ENCODE results near the gene SEC63. TPM values are rescaled to one million over a fixed set of nuclear protein-coding genes. Genes with fewer than 3 reads are reported as not detected.

Gene SEC63
- total and polyA plus RNA-seq, 12 donors, result 23.8 to 190 (median 64.1) TPM

DNA sequence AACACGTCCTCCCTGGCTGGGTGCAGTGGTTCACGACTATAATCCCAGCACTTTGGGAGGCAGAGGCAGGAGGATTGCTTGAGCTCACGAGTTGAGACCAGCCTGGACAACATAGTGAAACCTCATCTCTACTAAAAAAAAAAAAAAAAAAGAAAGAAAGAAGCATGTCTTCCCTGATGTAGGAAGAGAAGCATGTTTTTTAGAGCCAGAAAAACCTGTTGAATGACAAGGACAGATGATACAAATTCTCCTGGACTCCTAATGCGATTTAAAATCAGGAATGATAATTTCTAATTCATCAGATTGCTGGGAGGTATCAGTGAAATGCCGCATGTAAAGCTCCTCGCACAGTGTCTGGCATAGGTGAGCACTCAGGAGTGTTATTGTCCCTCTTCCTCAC, 23.7 kb upstream of the SEC63 start:
- Histone ChIP-seq H3K27me3 (no peaks in the 10 kb centered on the region), H3K4me3 (no peak overlapping the region), H3K27ac (no peak overlapping the region), H3K9me3 (replicated peaks in 1 of 3) (no peaks in the 10 kb centered on the region), H3K4me1 (replicated peaks in 1 of 2) (peaks cover 0 to under 1% of the 10 kb centered on the region in 2 donors), H3K36me3 (replicated peaks in 1 of 2) (no peaks in the 10 kb centered on the region)
- intact Hi-C loops (cut with DNase I), result loop anchor here (5.0 to 10.0 kb wide), 3 partner anchors 71 to 543 kb away; no protein-coding TSS in a partner anchor
- DNase-seq, result no peak
- 67 to 87% (median 82%) methylated on average over 6 of the region's 6 CpGs for WGBS, 4 donors
- TF ChIP-seq, protein P1, sequence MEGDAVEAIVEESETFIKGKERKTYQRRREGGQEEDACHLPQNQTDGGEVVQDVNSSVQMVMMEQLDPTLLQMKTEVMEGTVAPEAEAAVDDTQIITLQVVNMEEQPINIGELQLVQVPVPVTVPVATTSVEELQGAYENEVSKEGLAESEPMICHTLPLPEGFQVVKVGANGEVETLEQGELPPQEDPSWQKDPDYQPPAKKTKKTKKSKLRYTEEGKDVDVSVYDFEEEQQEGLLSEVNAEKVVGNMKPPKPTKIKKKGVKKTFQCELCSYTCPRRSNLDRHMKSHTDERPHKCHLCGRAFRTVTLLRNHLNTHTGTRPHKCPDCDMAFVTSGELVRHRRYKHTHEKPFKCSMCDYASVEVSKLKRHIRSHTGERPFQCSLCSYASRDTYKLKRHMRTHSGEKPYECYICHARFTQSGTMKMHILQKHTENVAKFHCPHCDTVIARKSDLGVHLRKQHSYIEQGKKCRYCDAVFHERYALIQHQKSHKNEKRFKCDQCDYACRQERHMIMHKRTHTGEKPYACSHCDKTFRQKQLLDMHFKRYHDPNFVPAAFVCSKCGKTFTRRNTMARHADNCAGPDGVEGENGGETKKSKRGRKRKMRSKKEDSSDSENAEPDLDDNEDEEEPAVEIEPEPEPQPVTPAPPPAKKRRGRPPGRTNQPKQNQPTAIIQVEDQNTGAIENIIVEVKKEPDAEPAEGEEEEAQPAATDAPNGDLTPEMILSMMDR (IDR thresholded peaks at IDR 0.05), result no peak
- TF ChIP-seq POLR2A (IDR thresholded peaks at IDR 0.05), result no peak

DNA sequence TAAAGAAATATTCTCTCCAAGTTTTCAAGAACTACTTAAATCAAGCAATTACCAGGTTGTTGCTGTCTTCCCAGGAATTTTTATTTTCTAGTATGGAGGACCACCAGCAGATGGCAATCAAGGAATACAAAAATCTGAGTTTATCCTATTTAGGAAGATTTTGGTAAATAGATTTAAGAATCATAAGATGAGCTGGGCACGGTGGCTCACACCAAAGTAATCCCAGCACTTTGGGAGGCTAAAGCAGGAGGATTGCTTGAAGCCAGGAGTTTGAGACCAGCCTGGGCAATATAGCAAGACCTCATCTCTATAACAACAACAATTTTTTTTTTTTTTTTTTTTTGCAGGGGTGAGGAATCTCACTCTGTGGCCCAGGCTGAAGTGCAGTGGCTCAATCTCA, 19.3 kb upstream of the SEC63 start:
- 22 to 44% (median 32%) methylated on average over 1 of the region's 1 CpG for WGBS, 4 donors

DNA sequence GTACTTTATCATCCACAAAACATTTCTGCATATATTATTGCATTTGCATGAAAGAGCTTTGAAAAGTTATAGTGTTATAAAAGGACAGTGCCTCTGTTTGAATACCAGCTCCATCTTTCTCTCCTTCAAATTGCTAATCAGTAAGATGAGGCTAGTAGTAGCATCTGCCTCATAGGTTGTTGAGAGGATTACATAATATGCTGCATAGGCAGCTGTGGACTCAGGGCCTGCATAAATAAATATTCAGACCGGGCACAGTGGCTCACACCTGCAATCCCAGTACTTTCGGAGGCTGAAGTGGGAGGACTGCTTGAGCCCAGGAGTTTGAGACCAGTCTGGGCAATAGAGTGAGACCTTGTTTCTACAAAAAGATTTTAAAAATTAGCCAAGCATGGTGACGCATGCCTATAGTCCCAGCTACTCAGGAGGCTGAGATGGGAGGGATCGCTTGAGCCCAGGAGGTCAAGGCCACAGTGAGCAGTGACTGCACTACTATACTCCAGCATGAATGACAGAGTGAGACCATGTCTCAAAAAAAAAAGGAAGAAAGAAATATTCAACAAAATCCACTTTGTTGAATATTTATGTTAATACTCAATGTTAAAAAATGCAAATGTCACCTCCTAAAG, 18.3 kb upstream of the SEC63 start:
- Histone ChIP-seq H3K4me1 (replicated peaks in 1 of 2) (peaks cover 9 to 21% of the 10 kb centered on the region in 2 donors), H3K4me3 (no peak overlapping the region), H3K27me3 (no peaks in the 10 kb centered on the region), H3K27ac (peak overlapping the region in 4 of 5 donors; percentile 33 to 70 (median 45)), H3K9me3 (replicated peaks in 1 of 3) (no peaks in the 10 kb centered on the region), H3K36me3 (replicated peaks in 1 of 2) (no peaks in the 10 kb centered on the region)
- 40 to 57% (median 51%) methylated on average over 4 of the region's 4 CpGs for WGBS, 4 donors
- intact Hi-C loops (cut with DNase I), result no loop called here
- peak; percentile 35 to 77 (median 66) for DNase-seq
- TF ChIP-seq, protein P1 (IDR thresholded peaks at IDR 0.05), result no peak
- no peak for TF ChIP-seq POLR2A (IDR thresholded peaks at IDR 0.05)

More for the DNA sequence above, 19.3 kb upstream of the SEC63 start:
- TF ChIP-seq POLR2A (IDR thresholded peaks at IDR 0.05), result no peak
- TF ChIP-seq, protein P1 (IDR thresholded peaks at IDR 0.05), result peak; percentile 23 to 58 (median 46)
- Histone ChIP-seq H3K9me3 (replicated peaks in 1 of 3) (no peaks in the 10 kb centered on the region), H3K4me1 (replicated peaks in 1 of 2) (peaks cover 7 to 17% of the 10 kb centered on the region in 2 donors), H3K36me3 (replicated peaks in 1 of 2) (no peaks in the 10 kb centered on the region), H3K4me3 (no peak overlapping the region), H3K27ac (no peak overlapping the region), H3K27me3 (no peaks in the 10 kb centered on the region)
- DNase-seq, result peak in 1 of 7 donors; percentile 7
- intact Hi-C loops (cut with DNase I), result no loop called here

DNA sequence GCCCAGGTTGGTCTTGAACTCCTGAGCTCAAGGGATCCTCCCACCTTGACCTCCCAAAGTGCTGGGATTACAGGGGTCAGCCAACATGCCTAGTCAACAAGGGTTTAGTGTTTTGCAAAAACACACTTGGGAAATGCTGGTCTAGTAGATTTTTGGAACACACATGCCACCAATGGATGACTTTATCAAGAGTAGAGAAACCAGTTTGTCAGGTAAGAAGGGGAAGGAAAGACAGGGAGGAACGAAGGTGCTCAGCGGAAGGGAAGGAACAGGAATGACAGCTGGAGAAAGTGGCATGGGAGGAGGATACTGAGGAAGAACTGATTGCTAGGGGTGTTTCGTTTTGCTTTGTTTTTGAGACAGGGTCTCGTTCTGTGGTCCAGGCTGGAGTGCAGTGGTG, 15.6 kb upstream of the SEC63 start:
- Histone ChIP-seq H3K4me1 (replicated peaks in 1 of 2) (peaks cover 9 to 21% of the 10 kb centered on the region in 2 donors), H3K36me3 (replicated peaks in 1 of 2) (no peaks in the 10 kb centered on the region), H3K4me3 (no peak overlapping the region), H3K27ac (no peak overlapping the region), H3K27me3 (no peaks in the 10 kb centered on the region), H3K9me3 (replicated peaks in 1 of 3) (no peaks in the 10 kb centered on the region)
- intact Hi-C loops (cut with DNase I), result no loop called here
- TF ChIP-seq, protein P1 (IDR thresholded peaks at IDR 0.05), result no peak
- TF ChIP-seq POLR2A (IDR thresholded peaks at IDR 0.05), result no peak
- DNase-seq, result no peak
- 69 to 94% (median 89%) methylated on average over 4 of the region's 4 CpGs for WGBS, 4 donors

All from adrenal gland (tissue), 12 donors.